GM23338 (cell line): ENCODE measurements around the gene PIGC. TPM values are rescaled to one million over a fixed set of nuclear protein-coding genes. Genes with fewer than 3 reads are reported as not detected.

Experiments
- ATAC-seq: fragments of 200-7000 bp; cut with Tn5 transposase; 3 replicates; pipeline ENCODE4 v1.9.1; 2020
- DNase-seq: peaks from one replicate; pipeline ENCODE4 v3.0.0-alpha.2; 2015; ENCODE audit warnings: low spot score
- H2AFZ ChIP-seq: fragments of 200-600 bp; sonication (generic); 2 replicates; pipeline ENCODE4 v1.8.0; 2016; ENCODE audit warnings: antibody characterized with exemption, mild to moderate bottlenecking, moderate library complexity
- H3F3A ChIP-seq: fragments of 200-600 bp; sonication (generic); replicated peaks from 2 replicates; pipeline ENCODE4 v1.8.0; 2017; ENCODE audit warnings: antibody characterized with exemption, mixed run types, low read depth
- H3K27ac ChIP-seq: fragments of 200-600 bp; sonication (generic); 2 replicates; pipeline ENCODE4 v1.6.1; 2016; ENCODE audit warnings: low read depth
- H3K27me3 ChIP-seq: fragments of 200-600 bp; sonication (generic); 2 replicates; pipeline ENCODE4 v1.8.0; 2016; ENCODE audit warnings: mild to moderate bottlenecking, mixed run types, moderate library complexity; ENCODE audit not compliant: insufficient read depth
- H3K36me3 ChIP-seq: fragments of 200-600 bp; sonication (generic); 2 replicates; pipeline ENCODE4 v1.8.0; 2016; ENCODE audit warnings: mild to moderate bottlenecking; ENCODE audit not compliant: insufficient read depth
- H3K4me1 ChIP-seq: fragments of 200-600 bp; sonication (generic); 2 replicates; pipeline ENCODE4 v1.8.0; 2016; ENCODE audit warnings: mild to moderate bottlenecking, moderate library complexity; ENCODE audit not compliant: insufficient read depth
- H3K4me2 ChIP-seq: fragments of 200-600 bp; sonication (generic); 2 replicates; pipeline ENCODE4 v1.7.1; 2017; ENCODE audit warnings: mixed run types
- H3K4me3 ChIP-seq: fragments of 200-600 bp; sonication (generic); 2 replicates; pipeline ENCODE4 v1.6.1; 2016; ENCODE audit warnings: mixed run types
- H3K79me2 ChIP-seq: fragments of 200-600 bp; sonication (generic); replicated peaks from 2 replicates; pipeline ENCODE4 v1.8.0; 2017; ENCODE audit warnings: mild to moderate bottlenecking; ENCODE audit not compliant: insufficient read depth
- H3K9me2 ChIP-seq: fragments of 200-600 bp; sonication (generic); 2 replicates; pipeline ENCODE4 v1.8.0; 2017; ENCODE audit not compliant: insufficient read depth
- H4K20me1 ChIP-seq: fragments of 200-600 bp; sonication (generic); replicated peaks from 2 replicates; pipeline ENCODE4 v1.8.0; 2017; ENCODE audit warnings: mild to moderate bottlenecking; ENCODE audit not compliant: insufficient read depth
- H3K27ac Mint-ChIP-seq: 2 replicates; pipeline ENCODE4 v1.8.0; 2020; ENCODE audit warnings: inconsistent platforms, mild to moderate bottlenecking, moderate library complexity, mixed read lengths
- H3K27me3 Mint-ChIP-seq: 3 replicates; pipeline ENCODE4 v1.8.0; 2022; ENCODE audit warnings: low read depth, mild to moderate bottlenecking, moderate library complexity, mixed read lengths, inconsistent platforms; ENCODE audit not compliant: insufficient read depth, poor library complexity
- H3K36me3 Mint-ChIP-seq: 3 replicates; pipeline ENCODE4 v1.8.0; 2021; ENCODE audit warnings: low read depth, mild to moderate bottlenecking, inconsistent platforms, moderate library complexity, mixed read lengths
- H3K4me1 Mint-ChIP-seq: 3 replicates; pipeline ENCODE4 v1.8.0; 2020; ENCODE audit warnings: mild to moderate bottlenecking, inconsistent platforms, mixed read lengths
- H3K4me3 Mint-ChIP-seq: 3 replicates; pipeline ENCODE4 v1.8.0; 2021; ENCODE audit warnings: moderate library complexity, mild to moderate bottlenecking, inconsistent platforms, mixed read lengths
- H3K9me3 Mint-ChIP-seq: 3 replicates; pipeline ENCODE4 v1.8.0; 2020; ENCODE audit warnings: moderate library complexity, mild to moderate bottlenecking, inconsistent platforms, mixed read lengths
- CREB1 ChIP-seq: fragments of 250-450 bp; sonication (Bioruptor Pico); IDR thresholded peaks from 2 replicates; pipeline ENCODE4 v1.5.0; 2020; ENCODE audit warnings: low read depth, mild to moderate bottlenecking, moderate library complexity
- EZH2 ChIP-seq: fragments of 200-600 bp; sonication (generic); IDR thresholded peaks from one replicate; pipeline ENCODE4 v1.8.0; 2017; ENCODE audit warnings: antibody characterized with exemption, mild to moderate bottlenecking, low read depth; ENCODE audit not compliant: unreplicated experiment
- EZH2phosphoT487 ChIP-seq: fragments of 200-600 bp; sonication (generic); IDR thresholded peaks from one replicate; pipeline ENCODE4 v1.8.1; 2018; ENCODE audit warnings: antibody characterized with exemption; ENCODE audit not compliant: unreplicated experiment
- JUNB ChIP-seq: IDR thresholded peaks from one replicate; pipeline ENCODE4 v1.6.1; 2016; ENCODE audit warnings: antibody characterized with exemption; ENCODE audit not compliant: unreplicated experiment
- NANOG ChIP-seq: IDR thresholded peaks from 2 replicates; pipeline ENCODE4 v1.6.1; 2016; ENCODE audit warnings: antibody characterized with exemption, borderline replicate concordance
- POLR2AphosphoS5 ChIP-seq: IDR thresholded peaks from 2 replicates; pipeline ENCODE4 v1.6.1; 2016; ENCODE audit warnings: antibody characterized with exemption, low read depth
- STAT1 ChIP-seq: IDR thresholded peaks from one replicate; pipeline ENCODE4 v1.6.1; 2016; ENCODE audit warnings: antibody characterized with exemption; ENCODE audit not compliant: unreplicated experiment
- ZNF114 ChIP-seq: fragments of 250-450 bp; sonication (Bioruptor Pico); IDR thresholded peaks from 2 replicates; pipeline ENCODE4 v1.5.0; 2020; ENCODE audit warnings: mild to moderate bottlenecking, moderate library complexity
- ZNF331 ChIP-seq: fragments of 250-450 bp; sonication (Bioruptor Pico); IDR thresholded peaks from 2 replicates; pipeline ENCODE4 v1.5.0; 2020; ENCODE audit warnings: low read depth, mild to moderate bottlenecking, moderate library complexity
- polyA plus RNA-seq: library from polyadenylated mRNA; unstranded; fragments of >200 nt; fragmentation: Nextera tagmentation; extraction: Ambion mirVana; gene quantifications from 2 replicates; pipeline ENCODE4 v1.2.1, GENCODE V29; 2016
- total RNA-seq: library from RNA; depleted of rRNA; stranded (reverse); fragments of >200 nt; shearing (Covaris generic); gene quantifications from 2 replicates; pipeline ENCODE4 v1.2.3, GENCODE V29; 2014
- TF ChIP-seq, protein P1 (sequence below): IDR thresholded peaks from one replicate; pipeline ENCODE4 v1.6.1; 2018; ENCODE audit warnings: antibody characterized with exemption; ENCODE audit not compliant: unreplicated experiment
- TF ChIP-seq, protein P2 (sequence below), 2 experiments: fragments of 200-600 bp in 1 of 2; sonication (generic) in 1 of 2; conservative IDR thresholded peaks; 2 replicates each; pipeline versions ENCODE4 v1.5.1 to v1.6.1; 2016 to 2017; ENCODE audit warnings: antibody characterized with exemption in 2 of 2, low read depth in 2 of 2, mild to moderate bottlenecking in 2 of 2, moderate library complexity in 1 of 2
- TF ChIP-seq, protein P3 (sequence below): fragments of 250-450 bp; sonication (Bioruptor Pico); IDR thresholded peaks from 2 replicates; pipeline ENCODE4 v1.5.0; 2020; ENCODE audit warnings: mild to moderate bottlenecking, moderate library complexity
- TF ChIP-seq, protein P4 (sequence below): IDR thresholded peaks from 2 replicates; pipeline ENCODE4 v1.6.1; 2016; ENCODE audit warnings: antibody characterized with exemption

PIGC gene
- total and polyA plus RNA-seq, 2 experiments from 2014 or later, result 22.5 to 28.1 TPM

DNA sequence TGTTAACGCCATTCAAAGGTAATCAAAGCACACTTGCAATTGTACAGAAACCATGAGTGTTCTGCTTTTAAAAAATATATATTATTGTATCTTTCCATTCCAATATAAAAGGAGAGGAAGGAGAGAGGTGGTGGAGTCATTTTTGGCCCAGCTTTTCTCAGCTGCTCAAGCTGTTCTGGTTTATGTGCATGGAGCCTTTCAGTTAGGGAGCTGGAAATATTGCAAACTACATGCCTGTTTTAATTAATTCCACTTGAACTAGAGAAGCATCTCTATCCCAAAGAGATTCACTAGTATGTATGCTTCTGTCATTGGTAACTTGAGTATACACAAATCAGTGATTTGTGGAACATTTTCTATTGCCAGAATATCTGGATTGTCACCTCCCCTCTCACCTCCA is 51.9 kb downstream of the PIGC start:
- no peak overlapping the region for H3K27ac Mint-ChIP-seq
- no peak for TF ChIP-seq POLR2AphosphoS5
- no peak for TF ChIP-seq EZH2
- no peak for TF ChIP-seq STAT1
- no peak for TF ChIP-seq JUNB
- TF ChIP-seq NANOG, result no peak
- TF ChIP-seq ZNF331 (CRISPR knock-in tag), result no peak
- no peak for TF ChIP-seq CREB1 (CRISPR knock-in tag)
- TF ChIP-seq ZNF114, result no peak
- TF ChIP-seq, protein P1, sequence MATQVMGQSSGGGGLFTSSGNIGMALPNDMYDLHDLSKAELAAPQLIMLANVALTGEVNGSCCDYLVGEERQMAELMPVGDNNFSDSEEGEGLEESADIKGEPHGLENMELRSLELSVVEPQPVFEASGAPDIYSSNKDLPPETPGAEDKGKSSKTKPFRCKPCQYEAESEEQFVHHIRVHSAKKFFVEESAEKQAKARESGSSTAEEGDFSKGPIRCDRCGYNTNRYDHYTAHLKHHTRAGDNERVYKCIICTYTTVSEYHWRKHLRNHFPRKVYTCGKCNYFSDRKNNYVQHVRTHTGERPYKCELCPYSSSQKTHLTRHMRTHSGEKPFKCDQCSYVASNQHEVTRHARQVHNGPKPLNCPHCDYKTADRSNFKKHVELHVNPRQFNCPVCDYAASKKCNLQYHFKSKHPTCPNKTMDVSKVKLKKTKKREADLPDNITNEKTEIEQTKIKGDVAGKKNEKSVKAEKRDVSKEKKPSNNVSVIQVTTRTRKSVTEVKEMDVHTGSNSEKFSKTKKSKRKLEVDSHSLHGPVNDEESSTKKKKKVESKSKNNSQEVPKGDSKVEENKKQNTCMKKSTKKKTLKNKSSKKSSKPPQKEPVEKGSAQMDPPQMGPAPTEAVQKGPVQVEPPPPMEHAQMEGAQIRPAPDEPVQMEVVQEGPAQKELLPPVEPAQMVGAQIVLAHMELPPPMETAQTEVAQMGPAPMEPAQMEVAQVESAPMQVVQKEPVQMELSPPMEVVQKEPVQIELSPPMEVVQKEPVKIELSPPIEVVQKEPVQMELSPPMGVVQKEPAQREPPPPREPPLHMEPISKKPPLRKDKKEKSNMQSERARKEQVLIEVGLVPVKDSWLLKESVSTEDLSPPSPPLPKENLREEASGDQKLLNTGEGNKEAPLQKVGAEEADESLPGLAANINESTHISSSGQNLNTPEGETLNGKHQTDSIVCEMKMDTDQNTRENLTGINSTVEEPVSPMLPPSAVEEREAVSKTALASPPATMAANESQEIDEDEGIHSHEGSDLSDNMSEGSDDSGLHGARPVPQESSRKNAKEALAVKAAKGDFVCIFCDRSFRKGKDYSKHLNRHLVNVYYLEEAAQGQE, result no peak
- TF ChIP-seq, protein P2, sequence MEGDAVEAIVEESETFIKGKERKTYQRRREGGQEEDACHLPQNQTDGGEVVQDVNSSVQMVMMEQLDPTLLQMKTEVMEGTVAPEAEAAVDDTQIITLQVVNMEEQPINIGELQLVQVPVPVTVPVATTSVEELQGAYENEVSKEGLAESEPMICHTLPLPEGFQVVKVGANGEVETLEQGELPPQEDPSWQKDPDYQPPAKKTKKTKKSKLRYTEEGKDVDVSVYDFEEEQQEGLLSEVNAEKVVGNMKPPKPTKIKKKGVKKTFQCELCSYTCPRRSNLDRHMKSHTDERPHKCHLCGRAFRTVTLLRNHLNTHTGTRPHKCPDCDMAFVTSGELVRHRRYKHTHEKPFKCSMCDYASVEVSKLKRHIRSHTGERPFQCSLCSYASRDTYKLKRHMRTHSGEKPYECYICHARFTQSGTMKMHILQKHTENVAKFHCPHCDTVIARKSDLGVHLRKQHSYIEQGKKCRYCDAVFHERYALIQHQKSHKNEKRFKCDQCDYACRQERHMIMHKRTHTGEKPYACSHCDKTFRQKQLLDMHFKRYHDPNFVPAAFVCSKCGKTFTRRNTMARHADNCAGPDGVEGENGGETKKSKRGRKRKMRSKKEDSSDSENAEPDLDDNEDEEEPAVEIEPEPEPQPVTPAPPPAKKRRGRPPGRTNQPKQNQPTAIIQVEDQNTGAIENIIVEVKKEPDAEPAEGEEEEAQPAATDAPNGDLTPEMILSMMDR (conservative IDR thresholded peaks at IDR 0.05; ENCODE audit: low read depth in 2 of 2), result no peak
- TF ChIP-seq, protein P3, sequence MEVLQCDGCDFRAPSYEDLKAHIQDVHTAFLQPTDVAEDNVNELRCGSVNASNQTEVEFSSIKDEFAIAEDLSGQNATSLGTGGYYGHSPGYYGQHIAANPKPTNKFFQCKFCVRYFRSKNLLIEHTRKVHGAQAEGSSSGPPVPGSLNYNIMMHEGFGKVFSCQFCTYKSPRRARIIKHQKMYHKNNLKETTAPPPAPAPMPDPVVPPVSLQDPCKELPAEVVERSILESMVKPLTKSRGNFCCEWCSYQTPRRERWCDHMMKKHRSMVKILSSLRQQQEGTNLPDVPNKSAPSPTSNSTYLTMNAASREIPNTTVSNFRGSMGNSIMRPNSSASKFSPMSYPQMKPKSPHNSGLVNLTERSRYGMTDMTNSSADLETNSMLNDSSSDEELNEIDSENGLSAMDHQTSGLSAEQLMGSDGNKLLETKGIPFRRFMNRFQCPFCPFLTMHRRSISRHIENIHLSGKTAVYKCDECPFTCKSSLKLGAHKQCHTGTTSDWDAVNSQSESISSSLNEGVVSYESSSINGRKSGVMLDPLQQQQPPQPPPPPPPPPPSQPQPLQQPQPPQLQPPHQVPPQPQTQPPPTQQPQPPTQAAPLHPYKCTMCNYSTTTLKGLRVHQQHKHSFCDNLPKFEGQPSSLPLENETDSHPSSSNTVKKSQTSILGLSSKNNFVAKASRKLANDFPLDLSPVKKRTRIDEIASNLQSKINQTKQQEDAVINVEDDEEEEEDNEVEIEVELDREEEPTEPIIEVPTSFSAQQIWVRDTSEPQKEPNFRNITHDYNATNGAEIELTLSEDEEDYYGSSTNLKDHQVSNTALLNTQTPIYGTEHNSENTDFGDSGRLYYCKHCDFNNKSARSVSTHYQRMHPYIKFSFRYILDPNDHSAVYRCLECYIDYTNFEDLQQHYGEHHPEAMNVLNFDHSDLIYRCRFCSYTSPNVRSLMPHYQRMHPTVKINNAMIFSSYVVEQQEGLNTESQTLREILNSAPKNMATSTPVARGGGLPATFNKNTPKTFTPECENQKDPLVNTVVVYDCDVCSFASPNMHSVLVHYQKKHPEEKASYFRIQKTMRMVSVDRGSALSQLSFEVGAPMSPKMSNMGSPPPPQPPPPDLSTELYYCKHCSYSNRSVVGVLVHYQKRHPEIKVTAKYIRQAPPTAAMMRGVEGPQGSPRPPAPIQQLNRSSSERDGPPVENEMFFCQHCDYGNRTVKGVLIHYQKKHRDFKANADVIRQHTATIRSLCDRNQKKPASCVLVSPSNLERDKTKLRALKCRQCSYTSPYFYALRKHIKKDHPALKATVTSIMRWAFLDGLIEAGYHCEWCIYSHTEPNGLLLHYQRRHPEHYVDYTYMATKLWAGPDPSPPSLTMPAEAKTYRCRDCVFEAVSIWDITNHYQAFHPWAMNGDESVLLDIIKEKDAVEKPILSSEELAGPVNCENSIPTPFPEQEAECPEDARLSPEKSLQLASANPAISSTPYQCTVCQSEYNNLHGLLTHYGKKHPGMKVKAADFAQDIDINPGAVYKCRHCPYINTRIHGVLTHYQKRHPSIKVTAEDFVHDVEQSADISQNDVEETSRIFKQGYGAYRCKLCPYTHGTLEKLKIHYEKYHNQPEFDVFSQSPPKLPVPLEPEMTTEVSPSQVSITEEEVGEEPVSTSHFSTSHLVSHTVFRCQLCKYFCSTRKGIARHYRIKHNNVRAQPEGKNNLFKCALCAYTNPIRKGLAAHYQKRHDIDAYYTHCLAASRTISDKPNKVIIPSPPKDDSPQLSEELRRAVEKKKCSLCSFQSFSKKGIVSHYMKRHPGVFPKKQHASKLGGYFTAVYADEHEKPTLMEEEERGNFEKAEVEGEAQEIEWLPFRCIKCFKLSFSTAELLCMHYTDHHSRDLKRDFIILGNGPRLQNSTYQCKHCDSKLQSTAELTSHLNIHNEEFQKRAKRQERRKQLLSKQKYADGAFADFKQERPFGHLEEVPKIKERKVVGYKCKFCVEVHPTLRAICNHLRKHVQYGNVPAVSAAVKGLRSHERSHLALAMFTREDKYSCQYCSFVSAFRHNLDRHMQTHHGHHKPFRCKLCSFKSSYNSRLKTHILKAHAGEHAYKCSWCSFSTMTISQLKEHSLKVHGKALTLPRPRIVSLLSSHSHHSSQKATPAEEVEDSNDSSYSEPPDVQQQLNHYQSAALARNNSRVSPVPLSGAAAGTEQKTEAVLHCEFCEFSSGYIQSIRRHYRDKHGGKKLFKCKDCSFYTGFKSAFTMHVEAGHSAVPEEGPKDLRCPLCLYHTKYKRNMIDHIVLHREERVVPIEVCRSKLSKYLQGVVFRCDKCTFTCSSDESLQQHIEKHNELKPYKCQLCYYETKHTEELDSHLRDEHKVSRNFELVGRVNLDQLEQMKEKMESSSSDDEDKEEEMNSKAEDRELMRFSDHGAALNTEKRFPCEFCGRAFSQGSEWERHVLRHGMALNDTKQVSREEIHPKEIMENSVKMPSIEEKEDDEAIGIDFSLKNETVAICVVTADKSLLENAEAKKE, result no peak
- TF ChIP-seq EZH2phosphoT487, result no peak
- TF ChIP-seq, protein P4, sequence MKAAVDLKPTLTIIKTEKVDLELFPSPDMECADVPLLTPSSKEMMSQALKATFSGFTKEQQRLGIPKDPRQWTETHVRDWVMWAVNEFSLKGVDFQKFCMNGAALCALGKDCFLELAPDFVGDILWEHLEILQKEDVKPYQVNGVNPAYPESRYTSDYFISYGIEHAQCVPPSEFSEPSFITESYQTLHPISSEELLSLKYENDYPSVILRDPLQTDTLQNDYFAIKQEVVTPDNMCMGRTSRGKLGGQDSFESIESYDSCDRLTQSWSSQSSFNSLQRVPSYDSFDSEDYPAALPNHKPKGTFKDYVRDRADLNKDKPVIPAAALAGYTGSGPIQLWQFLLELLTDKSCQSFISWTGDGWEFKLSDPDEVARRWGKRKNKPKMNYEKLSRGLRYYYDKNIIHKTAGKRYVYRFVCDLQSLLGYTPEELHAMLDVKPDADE, result no peak
- H3K79me2 ChIP-seq, result no peaks in the 10 kb centered on the region
- H3K27me3 ChIP-seq, result no peaks in the 10 kb centered on the region
- DNase-seq (no peak), ATAC-seq (no peak)
- no peak overlapping the region for H2AFZ ChIP-seq
- H3K36me3 ChIP-seq, result no peaks in the 10 kb centered on the region
- H3K36me3 Mint-ChIP-seq, result no peaks in the 10 kb centered on the region
- H3K4me1 Mint-ChIP-seq, result peaks cover 37% of the 10 kb centered on the region
- H3K27ac ChIP-seq, result no peak overlapping the region
- no peak overlapping the region for H3K4me2 ChIP-seq
- H3K9me3 Mint-ChIP-seq, result no peaks in the 10 kb centered on the region; the same call in 2 of the 3 replicates
- H3K4me1 ChIP-seq, result peaks cover 34% of the 10 kb centered on the region
- no peak overlapping the region for H3K4me3 ChIP-seq
- no peaks in the 10 kb centered on the region for H3F3A ChIP-seq
- H3K4me3 Mint-ChIP-seq, result no peak overlapping the region
- H3K27me3 Mint-ChIP-seq, result no peaks in the 10 kb centered on the region
- H4K20me1 ChIP-seq, result no peaks in the 10 kb centered on the region
- H3K9me2 ChIP-seq, result no peaks in the 10 kb centered on the region
